Panc1 (cell line): ENCODE results near the gene SLC43A1.

ENCODE experiments used
- CTCF ChIP-seq: fragments of 450-650 bp; IDR thresholded peaks from 2 replicates; pipeline ENCODE4 v1.5.1; 2017; ENCODE audit warnings: mild to moderate bottlenecking
- POLR2AphosphoS5 ChIP-seq: IDR thresholded peaks from 2 replicates; pipeline ENCODE4 v1.6.1; 2012; ENCODE audit warnings: mild to moderate bottlenecking, low read depth, low read length, moderate library complexity
- REST ChIP-seq, 2 experiments: IDR thresholded peaks; 2 replicates each; pipeline ENCODE4 v1.6.1; 2011 to 2012; ENCODE audit warnings: low read depth in 2 of 2, control low read depth in 1 of 2, low read length in 1 of 2, mild to moderate bottlenecking in 1 of 2, moderate library complexity in 1 of 2; ENCODE audit not compliant: insufficient read depth in 1 of 2
- SIN3A ChIP-seq: IDR thresholded peaks from 2 replicates; pipeline ENCODE4 v1.6.1; 2012; ENCODE audit warnings: low read depth, mild to moderate bottlenecking, low read length, moderate library complexity, borderline replicate concordance; ENCODE audit not compliant: insufficient read depth
- TCF7L2 ChIP-seq: IDR thresholded peaks from 2 replicates; pipeline ENCODE4 v1.6.1; 2011; ENCODE audit warnings: mild to moderate bottlenecking, low read depth, low read length, inconsistent platforms

GRCh38 chr11:57469268-57469667 lies 46.2 kb downstream of the SLC43A1 start:
- TF ChIP-seq CTCF: no peak
- TF ChIP-seq SIN3A: no peak
- TF ChIP-seq REST (IDR thresholded peaks at IDR 0.05; ENCODE audit: insufficient read depth in 1 of 2, low read depth in 2 of 2, low read length in 1 of 2): no peak
- no peak for TF ChIP-seq POLR2AphosphoS5
- no peak for TF ChIP-seq TCF7L2
